ENCODE results near the gene PCDHGA12.

- TF ChIP-seq CTCF (IDR thresholded peaks at IDR 0.05; ENCODE audit: low read length) (peak; percentile 79), EZH2 (optimal IDR thresholded peaks at IDR 0.05; ENCODE audit: low read depth, low read length) (no peak)
Measured at GRCh38 chr5:141430332-141431113, at the start of gene PCDHGA12.
